ENCODE data around the gene TIMM13.

- TF ChIP-seq, protein P1, sequence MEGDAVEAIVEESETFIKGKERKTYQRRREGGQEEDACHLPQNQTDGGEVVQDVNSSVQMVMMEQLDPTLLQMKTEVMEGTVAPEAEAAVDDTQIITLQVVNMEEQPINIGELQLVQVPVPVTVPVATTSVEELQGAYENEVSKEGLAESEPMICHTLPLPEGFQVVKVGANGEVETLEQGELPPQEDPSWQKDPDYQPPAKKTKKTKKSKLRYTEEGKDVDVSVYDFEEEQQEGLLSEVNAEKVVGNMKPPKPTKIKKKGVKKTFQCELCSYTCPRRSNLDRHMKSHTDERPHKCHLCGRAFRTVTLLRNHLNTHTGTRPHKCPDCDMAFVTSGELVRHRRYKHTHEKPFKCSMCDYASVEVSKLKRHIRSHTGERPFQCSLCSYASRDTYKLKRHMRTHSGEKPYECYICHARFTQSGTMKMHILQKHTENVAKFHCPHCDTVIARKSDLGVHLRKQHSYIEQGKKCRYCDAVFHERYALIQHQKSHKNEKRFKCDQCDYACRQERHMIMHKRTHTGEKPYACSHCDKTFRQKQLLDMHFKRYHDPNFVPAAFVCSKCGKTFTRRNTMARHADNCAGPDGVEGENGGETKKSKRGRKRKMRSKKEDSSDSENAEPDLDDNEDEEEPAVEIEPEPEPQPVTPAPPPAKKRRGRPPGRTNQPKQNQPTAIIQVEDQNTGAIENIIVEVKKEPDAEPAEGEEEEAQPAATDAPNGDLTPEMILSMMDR (IDR thresholded peaks at IDR 0.05), result no peak
- TF ChIP-seq POLR2AphosphoS5 (IDR thresholded peaks at IDR 0.05), result no peak
- TF ChIP-seq EP300 (IDR thresholded peaks at IDR 0.05), result no peak
Observed at GRCh38 chr19:2420490-2420889, 6.9 kb downstream of the TIMM13 start.
